GM18507 (cell line): Measurements from ENCODE around the gene CACNA1C.

Experiments
- DNase-seq: peaks from one replicate; pipeline ENCODE4 v3.0.0; 2011; ENCODE audit warnings: low read depth; ENCODE audit not compliant: insufficient read length; ENCODE audit errors: extremely low spot score
- FAIRE-seq: peaks from 2 replicates; lab custom pipeline; 2011; peaks lifted over from hg19 to GRCh38; lab: Jason Lieb, UNC

The CACNA1C gene

GRCh38 chr12:2214411-2214810 lies 161.6 kb downstream of the CACNA1C start:
- FAIRE-seq (no peak), DNase-seq (no peak)

GRCh38 chr12:2215709-2216560 lies 163.1 kb downstream of the CACNA1C start:
- FAIRE-seq: no peak
- DNase-seq: no peak

DNA sequence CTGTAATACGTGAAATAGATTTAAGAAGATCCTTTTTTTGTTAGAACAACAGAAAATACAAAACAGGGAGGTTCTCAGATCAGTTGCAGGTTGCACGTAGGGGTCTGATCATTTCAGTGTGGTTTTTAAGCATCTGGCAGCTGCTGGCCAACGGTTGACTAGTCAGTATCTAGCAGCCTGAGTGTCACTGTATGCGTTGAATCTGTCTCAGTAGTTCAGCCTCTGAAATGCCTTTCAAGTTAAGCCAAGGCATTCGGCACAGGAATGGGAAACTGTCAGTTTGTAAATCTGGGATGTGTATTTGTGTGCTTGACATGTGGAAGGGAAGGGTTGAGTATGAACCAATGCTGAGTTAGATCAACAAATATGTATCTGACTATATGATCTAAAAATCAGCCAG lies 165.9 kb downstream of the CACNA1C start:
- DNase-seq (no peak), FAIRE-seq (no peak)

DNA sequence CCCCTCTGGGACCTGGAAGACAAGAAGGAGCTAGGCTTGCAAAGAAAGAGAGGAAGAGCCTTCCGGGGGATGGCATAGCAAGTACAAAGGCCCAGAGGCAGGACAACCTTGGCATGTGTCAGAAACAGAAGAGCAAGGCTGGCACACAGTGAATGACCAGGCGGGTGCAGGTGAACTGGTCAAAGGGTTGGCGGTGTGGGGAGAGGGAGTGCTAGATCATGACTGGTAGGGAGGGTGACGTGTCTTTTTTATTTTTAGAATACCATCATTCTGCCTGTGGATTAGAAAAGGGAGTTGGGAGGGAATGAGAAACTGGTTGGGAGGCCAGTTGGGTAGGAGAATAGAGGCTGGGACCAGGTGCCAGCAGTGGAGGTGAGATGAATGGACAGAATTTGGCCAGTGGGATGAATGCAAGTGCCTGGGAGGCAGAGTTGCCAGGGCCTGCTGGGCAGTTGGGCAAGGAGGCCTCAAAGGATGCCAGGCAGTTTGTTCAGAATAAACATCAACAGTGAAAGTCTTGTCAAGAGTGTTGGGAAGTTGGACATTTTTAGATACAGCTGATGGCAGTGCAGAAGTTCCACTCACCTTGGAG lies 168.3 kb downstream of the CACNA1C start:
- DNase-seq (no peak), FAIRE-seq (no peak)

DNA sequence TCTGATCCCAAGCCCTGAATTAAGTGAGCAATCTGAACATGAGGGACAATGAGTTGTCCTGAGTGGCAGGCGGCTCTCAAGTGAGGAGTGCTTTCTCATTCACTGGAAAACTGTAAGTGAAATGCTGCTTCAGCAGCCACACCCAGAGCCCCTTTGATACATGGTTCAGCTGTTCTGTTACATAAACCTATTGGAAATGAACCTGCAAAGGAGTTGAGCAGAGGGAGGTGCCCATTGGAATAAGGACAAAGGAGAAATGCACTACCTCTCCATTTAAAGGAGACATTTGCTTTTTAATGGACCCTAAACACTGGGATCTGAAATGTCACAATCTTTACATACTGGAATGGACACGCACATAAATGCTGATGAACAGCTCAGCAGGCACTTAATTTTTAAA lies 169.9 kb downstream of the CACNA1C start:
- DNase-seq: no peak
- FAIRE-seq: no peak

- no peak for FAIRE-seq
- DNase-seq: no peak
Observed at GRCh38 chr12:2224961-2225360, 172.2 kb downstream of the CACNA1C start.

DNA sequence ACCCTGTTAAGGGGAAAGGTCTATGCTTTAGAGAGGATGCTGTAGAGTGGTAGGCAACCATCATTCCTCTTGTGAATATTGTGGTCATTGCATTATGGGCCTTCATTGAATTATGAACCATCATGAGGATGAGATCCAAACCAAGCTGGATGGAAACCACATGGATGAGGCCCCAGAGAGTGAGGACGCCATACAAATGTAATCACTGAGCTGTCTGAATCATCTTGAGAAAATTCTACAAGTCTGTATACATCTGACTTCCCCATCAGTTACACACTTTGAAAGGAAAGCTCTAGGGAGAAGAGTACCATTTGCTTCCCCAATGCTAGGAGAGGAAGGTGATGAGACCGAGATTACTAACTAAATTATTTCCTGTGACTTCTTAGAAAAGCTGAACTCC lies 172.9 kb downstream of the CACNA1C start:
- FAIRE-seq (no peak), DNase-seq (no peak)

GRCh38 chr12:2226641-2227040 lies 173.9 kb downstream of the CACNA1C start:
- DNase-seq (no peak), FAIRE-seq (no peak)

- FAIRE-seq (no peak), DNase-seq (no peak)
Observed at GRCh38 chr12:2227360-2227759, 174.6 kb downstream of the CACNA1C start.

- DNase-seq: no peak
- FAIRE-seq: no peak
Observed at GRCh38 chr12:2228535-2228934, 175.7 kb downstream of the CACNA1C start.

GRCh38 chr12:2229661-2230539 lies 177.1 kb downstream of the CACNA1C start:
- FAIRE-seq (no peak), DNase-seq (no peak)

DNA sequence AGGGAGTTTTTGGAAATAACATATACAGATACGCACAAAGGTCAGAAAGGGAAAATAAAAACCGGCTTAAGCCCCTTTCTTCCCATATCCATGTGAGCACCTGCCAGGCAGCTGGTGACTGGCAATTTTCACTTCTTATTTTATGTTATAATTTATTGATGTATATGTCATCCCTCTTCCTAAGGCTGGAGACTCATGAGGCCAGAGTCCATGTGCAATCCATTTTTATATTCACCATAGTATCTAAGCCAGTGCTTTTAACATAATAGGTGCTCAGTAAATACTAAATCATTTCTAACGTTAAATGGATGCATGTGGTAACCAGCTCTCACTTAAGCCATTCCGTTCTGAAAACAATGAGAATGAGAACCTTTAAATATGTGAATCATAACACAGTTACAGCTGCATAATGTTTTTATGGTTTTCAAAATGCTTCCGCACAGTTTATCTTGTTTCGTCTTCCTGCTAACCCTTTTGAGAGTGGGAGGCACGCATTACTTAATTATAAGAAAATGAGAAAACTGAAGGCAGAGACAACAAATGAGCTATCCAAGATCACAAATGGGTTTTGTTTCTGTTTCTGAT lies 178.3 kb downstream of the CACNA1C start:
- DNase-seq (no peak), FAIRE-seq (no peak)

DNA sequence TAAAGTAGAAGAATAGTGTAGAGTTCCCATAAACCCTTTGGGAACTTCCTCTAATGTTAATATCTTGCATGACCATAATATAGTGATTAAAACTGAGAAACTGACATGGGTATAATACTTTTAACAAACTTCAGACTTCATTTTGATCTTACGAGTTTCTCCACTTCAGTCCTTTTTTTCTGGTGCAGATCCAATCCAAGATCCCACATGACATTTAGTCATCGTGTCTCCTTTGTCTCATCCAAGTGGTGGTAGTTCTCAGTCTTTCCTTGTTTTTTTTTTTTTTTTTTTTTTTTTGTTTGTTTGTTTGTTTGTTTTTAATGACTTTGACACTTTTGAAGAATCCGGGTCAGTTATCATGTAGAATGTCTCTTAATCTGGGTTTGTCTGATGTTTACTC lies 179.2 kb downstream of the CACNA1C start:
- no peak for FAIRE-seq
- DNase-seq: no peak

- no peak for DNase-seq
- FAIRE-seq: no peak
Observed at GRCh38 chr12:2233034-2233433, 180.2 kb downstream of the CACNA1C start.

- no peak for FAIRE-seq
Observed at GRCh38 chr12:2234091-2234490, 181.3 kb downstream of the CACNA1C start.

DNA sequence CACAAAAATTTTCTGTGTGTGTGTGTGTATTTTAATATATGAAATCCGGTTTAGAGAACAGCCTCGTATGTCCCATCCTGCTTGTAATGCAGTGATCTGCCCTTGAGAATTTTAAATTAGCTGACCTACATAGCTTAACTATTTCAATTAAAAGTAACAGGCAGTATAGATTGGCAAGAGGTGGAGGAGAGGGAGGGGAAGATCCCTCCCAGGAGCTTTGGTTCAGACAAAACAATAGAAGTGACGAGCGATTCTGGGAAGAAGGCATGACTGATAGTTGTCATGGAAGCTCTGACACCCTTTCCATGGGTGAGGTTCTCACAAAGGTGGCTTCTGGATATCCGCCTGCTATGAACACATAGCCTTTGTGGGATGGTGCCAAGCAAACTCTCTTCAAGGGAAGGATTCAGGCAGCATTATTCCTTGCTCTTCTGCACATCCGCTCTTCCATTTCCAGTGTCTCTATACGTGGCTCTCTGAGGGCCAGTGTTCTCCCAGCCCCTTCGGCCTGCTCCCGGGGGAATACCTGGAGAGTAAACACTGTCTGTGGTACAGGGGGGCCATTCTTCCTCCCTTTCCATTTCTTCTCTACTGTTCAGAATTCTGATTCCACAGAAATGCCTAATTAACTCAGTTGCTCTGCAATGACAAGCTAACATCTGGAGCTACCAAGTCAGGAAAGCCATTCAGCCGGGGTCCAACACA lies 182.0 kb downstream of the CACNA1C start:
- FAIRE-seq (no peak), DNase-seq (no peak)

More at GRCh38 chr12:2234091-2234490, 181.3 kb downstream of the CACNA1C start:
- DNase-seq: no peak

DNA sequence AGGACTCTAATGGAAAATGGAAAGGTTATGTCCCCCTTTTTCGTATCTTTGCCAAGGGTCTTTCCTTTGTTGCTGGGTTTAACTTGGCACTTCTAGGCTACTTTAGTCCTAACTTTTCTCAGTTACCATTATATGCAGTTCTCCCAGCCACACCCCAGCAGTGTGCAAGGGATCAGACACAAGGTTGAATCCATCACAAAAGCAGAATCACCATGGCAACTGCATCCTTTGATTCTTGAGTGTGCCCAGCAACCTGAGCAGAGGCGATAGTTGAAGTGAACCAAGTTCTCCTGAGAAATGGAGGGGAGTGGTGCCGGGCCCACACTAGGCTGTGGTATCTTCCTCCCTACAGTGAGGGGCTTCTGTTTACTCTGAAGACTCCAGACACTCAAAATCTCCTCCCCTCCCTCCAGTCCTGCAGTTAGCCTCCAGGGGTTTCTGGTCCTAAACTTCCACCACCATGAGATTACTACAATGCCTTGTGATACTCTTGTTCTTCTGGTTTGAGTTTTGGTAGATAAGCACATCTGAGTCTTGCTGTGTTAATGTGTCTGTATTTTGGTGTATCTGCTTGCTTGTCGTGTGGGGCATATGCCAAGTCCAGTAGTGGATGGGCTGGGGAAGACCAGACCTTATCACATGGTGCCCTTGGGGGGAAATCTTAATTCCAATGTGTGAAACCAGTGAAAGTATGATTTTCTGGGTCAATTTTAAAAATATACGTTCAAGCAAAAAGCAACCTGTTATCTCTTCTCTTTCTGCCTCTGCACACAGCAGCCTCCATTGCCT lies 183.9 kb downstream of the CACNA1C start:
- DNase-seq: no peak
- FAIRE-seq: no peak

DNA sequence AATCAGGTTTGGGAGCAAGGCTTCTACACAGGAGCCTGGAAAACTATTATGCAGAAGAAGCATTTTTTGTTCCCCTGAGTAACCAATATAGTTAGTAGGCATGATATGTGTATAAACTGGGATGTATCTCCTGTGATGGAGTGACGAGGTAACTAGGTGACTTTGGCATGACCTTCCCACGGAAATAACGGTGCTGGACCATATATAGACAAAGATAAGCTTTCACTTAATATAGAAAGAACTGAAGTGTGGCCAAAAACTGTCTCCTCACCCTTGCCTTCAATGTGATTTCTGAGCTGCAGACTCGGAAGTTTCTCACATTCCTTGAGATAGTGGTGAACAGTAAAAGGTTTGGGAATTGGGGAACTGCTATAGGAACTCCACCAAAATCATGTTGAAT lies 185.3 kb downstream of the CACNA1C start:
- FAIRE-seq: no peak
- no peak for DNase-seq
